GM21825 (cell line): ENCODE data around the gene EDRF1.
"Not testable (repeated sequence)": the region's sequence is repeated elsewhere in the genome, so short reads cannot be mapped to it uniquely, and the experiment has no call there.

Experiments
- ATAC-seq: cut with Tn5 transposase; IDR thresholded peaks from one replicate; pipeline ENCODE4 v1.9.1; 2021; ENCODE audit warnings: mild to moderate bottlenecking, moderate library complexity; ENCODE audit not compliant: unreplicated experiment

Gene EDRF1

GRCh38 chr10:125708971-125709503, 10.5 kb upstream of the EDRF1 start:
- peak; percentile 49 for ATAC-seq

GRCh38 chr10:125709553-125710474, 9.7 kb upstream of the EDRF1 start:
- no peak for ATAC-seq

- ATAC-seq = no peak
These were observed 8.3 kb upstream of the EDRF1 start for GRCh38 chr10:125711110-125711750.

GRCh38 chr10:125714728-125715127, 4.8 kb upstream of the EDRF1 start:
- ATAC-seq = not testable (repeated sequence)

- ATAC-seq = no peak
These were observed 483 bp downstream of the EDRF1 start for GRCh38 chr10:125720002-125720382.

GRCh38 chr10:125721035-125721434, 1.5 kb downstream of the EDRF1 start:
- peak; percentile 42 for ATAC-seq

- ATAC-seq = no peak
These were observed 3.3 kb downstream of the EDRF1 start for GRCh38 chr10:125722811-125723210.

GRCh38 chr10:125726914-125727313, 7.4 kb downstream of the EDRF1 start:
- ATAC-seq = no peak

- ATAC-seq = no peak
These were observed 7.9 kb downstream of the EDRF1 start for GRCh38 chr10:125727436-125727835.

- ATAC-seq = no peak
These were observed 14.6 kb downstream of the EDRF1 start for GRCh38 chr10:125734148-125734547.

- ATAC-seq = no peak
These were observed 15.3 kb downstream of the EDRF1 start for GRCh38 chr10:125734823-125735222.

GRCh38 chr10:125738206-125738605, 18.7 kb downstream of the EDRF1 start:
- no peak for ATAC-seq

GRCh38 chr10:125739994-125740679, 20.6 kb downstream of the EDRF1 start:
- ATAC-seq = no peak

GRCh38 chr10:125742465-125742864, 23.0 kb downstream of the EDRF1 start:
- no peak for ATAC-seq

- no peak for ATAC-seq
These were observed 25.4 kb downstream of the EDRF1 start for GRCh38 chr10:125744909-125745308.

GRCh38 chr10:125747417-125747816, 27.9 kb downstream of the EDRF1 start:
- no peak for ATAC-seq

GRCh38 chr10:125756196-125756595, 36.7 kb downstream of the EDRF1 start:
- ATAC-seq = no peak

- no peak for ATAC-seq
These were observed 37.5 kb downstream of the EDRF1 start for GRCh38 chr10:125756853-125757487.

GRCh38 chr10:125757742-125758141, 38.2 kb downstream of the EDRF1 start:
- no peak for ATAC-seq

- no peak for ATAC-seq
These were observed 42.5 kb downstream of the EDRF1 start for GRCh38 chr10:125761961-125762360.
